IPS DF 6.9 (cell line): ENCODE results near the gene TNS2.

ENCODE experiments used
- DNase-seq: peaks from one replicate; pipeline ENCODE4 v3.0.0-alpha.2; 2013; ENCODE audit warnings: low read depth, low spot score
- H3K27ac ChIP-seq: one replicate; pipeline ENCODE4 v1.5.1; 2013; ENCODE audit warnings: low read length, control low read depth
- H3K27me3 ChIP-seq: 2 replicates; pipeline ENCODE4 v1.6.1; 2013; ENCODE audit warnings: mild to moderate bottlenecking, low read length; ENCODE audit not compliant: control insufficient read depth, insufficient read depth
- H3K36me3 ChIP-seq: 2 replicates; pipeline ENCODE4 v1.6.1; 2013; ENCODE audit warnings: low read length; ENCODE audit not compliant: control insufficient read depth, insufficient read depth
- H3K4me1 ChIP-seq: 2 replicates; pipeline ENCODE4 v1.6.1; 2013; ENCODE audit warnings: low read length; ENCODE audit not compliant: control insufficient read depth, insufficient read depth
- H3K4me3 ChIP-seq: 2 replicates; pipeline ENCODE4 v1.5.1; 2013; ENCODE audit warnings: mild to moderate bottlenecking, low read length
- H3K9me3 ChIP-seq: 2 replicates; pipeline ENCODE4 v1.6.1; 2013; ENCODE audit warnings: low read length, inconsistent platforms; ENCODE audit not compliant: control insufficient read depth, insufficient read depth
- WGBS: extraction: QIAGEN DNeasy Blood & Tissue Kit; methylation state at CpG from one replicate; pipeline ENCODE4 v1.1.7; 2013; ENCODE audit warnings: mixed read lengths, missing lambda C conversion rate; ENCODE audit not compliant: insufficient read length, insufficient coverage; 5-methylcytosine and 5-hydroxymethylcytosine counted together

TNS2 gene

DNA sequence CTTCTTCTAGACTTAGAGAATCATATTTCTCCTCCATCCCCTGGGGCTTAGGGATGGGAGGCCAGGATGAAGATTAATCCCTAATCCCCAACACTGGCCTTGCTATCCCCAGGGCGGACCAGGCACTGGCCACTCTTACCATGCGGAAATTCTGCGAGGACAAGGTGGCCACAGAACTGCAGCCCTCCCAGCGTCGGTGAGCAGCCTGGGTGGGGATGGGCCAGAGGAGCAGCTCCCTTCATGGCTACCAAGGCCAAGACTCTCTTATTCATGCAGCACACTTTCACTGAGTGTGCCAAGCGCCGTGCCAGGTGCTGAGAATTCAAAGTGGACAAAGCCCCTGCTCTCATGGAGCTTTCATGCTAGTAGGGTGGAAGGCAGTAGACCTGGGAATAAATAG, 7.0 kb downstream of the TNS2 start:
- H3K9me3 ChIP-seq: no peaks in the 10 kb centered on the region
- no peaks in the 10 kb centered on the region for H3K27me3 ChIP-seq
- no peak overlapping the region for H3K27ac ChIP-seq
- no peak for DNase-seq
- no peak overlapping the region for H3K4me3 ChIP-seq
- peaks cover 3% of the 10 kb centered on the region for H3K4me1 ChIP-seq
- no CpG with 5 or more reads among the region's 7 CpGs for WGBS
- no peaks in the 10 kb centered on the region; the same call in 1 of the 2 replicates for H3K36me3 ChIP-seq

GRCh38 chr12:53057816-53058500, 8.1 kb downstream of the TNS2 start:
- no peak for DNase-seq

DNA sequence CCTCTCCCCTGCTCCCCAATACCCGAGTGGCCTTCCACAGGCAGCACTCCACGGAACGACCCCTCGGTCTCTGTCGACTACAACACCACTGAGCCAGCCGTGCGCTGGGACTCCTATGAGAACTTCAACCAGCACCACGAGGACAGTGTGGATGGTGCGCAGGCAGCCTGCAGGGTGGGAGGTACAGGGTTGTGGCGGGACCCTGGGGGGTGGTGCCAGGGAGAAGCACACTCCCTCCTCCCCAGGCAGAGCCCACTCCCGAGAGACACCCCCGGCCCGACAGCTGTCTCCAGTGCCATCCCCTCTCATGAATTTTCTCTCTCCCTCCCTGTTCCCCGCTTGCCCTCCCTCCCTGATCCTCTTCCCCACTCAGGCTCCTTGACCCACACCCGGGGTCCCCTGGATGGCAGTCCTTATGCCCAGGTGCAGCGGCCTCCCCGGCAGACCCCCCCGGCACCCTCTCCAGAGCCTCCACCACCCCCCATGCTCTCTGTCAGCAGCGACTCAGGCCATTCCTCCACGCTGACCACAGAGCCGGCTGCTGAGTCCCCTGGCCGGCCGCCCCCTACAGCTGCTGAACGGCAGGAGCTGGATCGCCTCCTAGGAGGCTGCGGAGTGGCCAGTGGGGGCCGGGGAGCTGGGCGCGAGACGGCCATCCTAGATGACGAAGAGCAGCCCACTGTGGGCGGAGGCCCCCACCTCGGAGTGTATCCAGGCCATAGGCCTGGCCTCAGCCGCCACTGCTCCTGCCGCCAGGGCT, 9.0 kb downstream of the TNS2 start:
- DNase-seq: no peak
- H3K4me1 ChIP-seq: 0 out of 2 replicates have a peak, but pooled peaks cover 2% of the 10 kb centered on the region

More at GRCh38 chr12:53057816-53058500, 8.1 kb downstream of the TNS2 start:
- WGBS: no CpG with 5 or more reads among the region's 13 CpGs
- H3K27ac ChIP-seq: no peak overlapping the region
- H3K36me3 ChIP-seq: no peaks in the 10 kb centered on the region; the same call in 1 of the 2 replicates
- no peak overlapping the region for H3K4me3 ChIP-seq
- H3K4me1 ChIP-seq: peaks cover 4% of the 10 kb centered on the region
- no peaks in the 10 kb centered on the region for H3K27me3 ChIP-seq
- H3K9me3 ChIP-seq: no peaks in the 10 kb centered on the region

DNA sequence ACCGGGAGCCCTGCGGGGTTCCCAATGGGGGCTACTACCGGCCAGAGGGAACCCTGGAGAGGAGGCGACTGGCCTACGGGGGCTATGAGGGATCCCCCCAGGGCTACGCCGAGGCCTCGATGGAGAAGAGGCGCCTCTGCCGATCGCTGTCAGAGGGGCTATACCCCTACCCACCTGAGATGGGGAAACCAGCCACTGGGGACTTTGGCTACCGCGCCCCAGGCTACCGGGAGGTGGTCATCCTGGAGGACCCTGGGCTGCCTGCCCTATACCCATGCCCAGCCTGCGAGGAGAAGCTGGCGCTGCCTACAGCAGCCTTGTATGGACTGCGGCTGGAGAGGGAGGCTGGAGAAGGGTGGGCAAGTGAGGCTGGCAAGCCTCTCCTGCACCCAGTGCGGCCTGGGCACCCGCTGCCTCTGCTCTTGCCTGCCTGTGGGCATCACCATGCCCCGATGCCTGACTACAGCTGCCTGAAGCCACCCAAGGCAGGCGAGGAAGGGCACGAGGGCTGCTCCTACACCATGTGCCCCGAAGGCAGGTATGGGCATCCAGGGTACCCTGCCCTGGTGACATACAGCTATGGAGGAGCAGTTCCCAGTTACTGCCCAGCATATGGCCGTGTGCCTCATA, 9.7 kb downstream of the TNS2 start:
- no peak for DNase-seq
- H3K27me3 ChIP-seq: no peaks in the 10 kb centered on the region
- H3K9me3 ChIP-seq: no peaks in the 10 kb centered on the region
- no peak overlapping the region for H3K27ac ChIP-seq
- H3K4me3 ChIP-seq: no peak overlapping the region
- H3K4me1 ChIP-seq: 0 out of 2 replicates have a peak, but pooled peaks cover 2% of the 10 kb centered on the region
- H3K36me3 ChIP-seq: no peaks in the 10 kb centered on the region; the same call in 1 of the 2 replicates
- no CpG with 5 or more reads among the region's 24 CpGs for WGBS

More for the DNA sequence above, 9.0 kb downstream of the TNS2 start:
- H3K9me3 ChIP-seq: no peaks in the 10 kb centered on the region
- no peak overlapping the region for H3K27ac ChIP-seq
- no peaks in the 10 kb centered on the region; the same call in 1 of the 2 replicates for H3K36me3 ChIP-seq
- H3K27me3 ChIP-seq: no peaks in the 10 kb centered on the region
- WGBS: no CpG with 5 or more reads among the region's 35 CpGs
- H3K4me3 ChIP-seq: no peak overlapping the region

DNA sequence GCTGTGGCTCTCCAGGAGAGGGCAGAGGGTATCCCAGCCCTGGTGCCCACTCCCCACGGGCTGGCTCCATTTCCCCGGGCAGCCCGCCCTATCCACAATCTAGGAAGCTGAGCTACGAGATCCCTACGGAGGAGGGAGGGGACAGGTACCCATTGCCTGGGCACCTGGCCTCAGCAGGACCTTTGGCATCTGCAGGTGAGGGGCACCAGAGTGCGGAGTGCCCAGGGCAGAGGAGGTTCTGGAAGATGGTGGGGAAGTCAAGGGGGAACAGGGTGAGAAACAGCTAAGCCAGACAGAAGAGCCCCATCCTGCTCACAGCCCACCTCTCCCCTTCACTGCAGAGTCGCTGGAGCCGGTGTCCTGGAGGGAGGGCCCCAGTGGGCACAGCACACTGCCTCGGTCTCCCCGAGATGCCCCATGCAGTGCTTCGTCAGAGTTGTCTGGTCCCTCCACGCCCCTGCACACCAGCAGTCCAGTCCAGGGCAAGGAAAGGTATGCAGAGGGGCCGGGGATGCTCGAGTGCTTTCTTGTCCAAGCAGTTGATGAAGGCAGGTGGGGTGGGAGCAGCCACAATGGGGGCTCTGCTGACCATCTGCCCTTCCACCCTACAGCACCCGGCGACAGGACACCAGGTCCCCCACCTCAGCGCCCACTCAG, 10.3 kb downstream of the TNS2 start:
- DNase-seq: no peak
- H3K4me3 ChIP-seq: no peak overlapping the region
- no peaks in the 10 kb centered on the region; the same call in 1 of the 2 replicates for H3K36me3 ChIP-seq
- no CpG with 5 or more reads among the region's 17 CpGs for WGBS
- H3K27ac ChIP-seq: no peak overlapping the region
- H3K27me3 ChIP-seq: no peaks in the 10 kb centered on the region
- H3K9me3 ChIP-seq: no peaks in the 10 kb centered on the region
- H3K4me1 ChIP-seq: 0 out of 2 replicates have a peak, but pooled peaks cover 2% of the 10 kb centered on the region

DNA sequence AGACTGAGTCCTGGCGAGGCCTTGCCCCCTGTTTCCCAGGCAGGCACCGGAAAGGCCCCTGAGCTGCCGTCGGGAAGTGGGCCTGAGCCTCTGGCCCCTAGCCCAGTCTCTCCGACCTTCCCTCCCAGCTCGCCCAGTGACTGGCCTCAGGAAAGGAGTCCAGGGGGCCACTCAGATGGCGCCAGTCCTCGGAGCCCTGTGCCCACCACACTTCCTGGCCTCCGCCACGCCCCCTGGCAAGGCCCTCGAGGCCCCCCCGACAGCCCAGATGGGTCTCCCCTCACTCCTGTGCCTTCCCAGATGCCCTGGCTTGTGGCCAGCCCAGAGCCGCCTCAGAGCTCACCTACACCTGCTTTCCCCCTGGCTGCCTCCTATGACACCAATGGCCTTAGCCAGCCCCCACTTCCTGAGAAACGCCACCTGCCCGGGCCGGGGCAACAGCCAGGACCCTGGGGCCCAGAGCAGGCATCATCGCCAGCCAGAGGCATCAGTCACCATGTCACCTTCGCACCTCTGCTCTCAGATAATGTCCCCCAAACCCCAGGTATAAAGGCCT, 10.9 kb downstream of the TNS2 start:
- 0 out of 2 replicates have a peak, but pooled peaks cover 2% of the 10 kb centered on the region for H3K4me1 ChIP-seq
- no peak overlapping the region for H3K27ac ChIP-seq
- no peaks in the 10 kb centered on the region for H3K9me3 ChIP-seq
- no peak for DNase-seq
- no peak overlapping the region for H3K4me3 ChIP-seq
- no peaks in the 10 kb centered on the region for H3K27me3 ChIP-seq
- no CpG with 5 or more reads among the region's 18 CpGs for WGBS
- no peaks in the 10 kb centered on the region; the same call in 1 of the 2 replicates for H3K36me3 ChIP-seq

- no peak overlapping the region for H3K4me3 ChIP-seq
- no peaks in the 10 kb centered on the region; the same call in 1 of the 2 replicates for H3K36me3 ChIP-seq
- no peak for DNase-seq
- H3K4me1 ChIP-seq: 0 out of 2 replicates have a peak, but pooled peaks cover 2% of the 10 kb centered on the region
- no CpG with 5 or more reads among the region's 5 CpGs for WGBS
- H3K27me3 ChIP-seq: no peaks in the 10 kb centered on the region
- H3K27ac ChIP-seq: no peak overlapping the region
- no peaks in the 10 kb centered on the region for H3K9me3 ChIP-seq
Observed at GRCh38 chr12:53061404-53062010, 11.6 kb downstream of the TNS2 start.

DNA sequence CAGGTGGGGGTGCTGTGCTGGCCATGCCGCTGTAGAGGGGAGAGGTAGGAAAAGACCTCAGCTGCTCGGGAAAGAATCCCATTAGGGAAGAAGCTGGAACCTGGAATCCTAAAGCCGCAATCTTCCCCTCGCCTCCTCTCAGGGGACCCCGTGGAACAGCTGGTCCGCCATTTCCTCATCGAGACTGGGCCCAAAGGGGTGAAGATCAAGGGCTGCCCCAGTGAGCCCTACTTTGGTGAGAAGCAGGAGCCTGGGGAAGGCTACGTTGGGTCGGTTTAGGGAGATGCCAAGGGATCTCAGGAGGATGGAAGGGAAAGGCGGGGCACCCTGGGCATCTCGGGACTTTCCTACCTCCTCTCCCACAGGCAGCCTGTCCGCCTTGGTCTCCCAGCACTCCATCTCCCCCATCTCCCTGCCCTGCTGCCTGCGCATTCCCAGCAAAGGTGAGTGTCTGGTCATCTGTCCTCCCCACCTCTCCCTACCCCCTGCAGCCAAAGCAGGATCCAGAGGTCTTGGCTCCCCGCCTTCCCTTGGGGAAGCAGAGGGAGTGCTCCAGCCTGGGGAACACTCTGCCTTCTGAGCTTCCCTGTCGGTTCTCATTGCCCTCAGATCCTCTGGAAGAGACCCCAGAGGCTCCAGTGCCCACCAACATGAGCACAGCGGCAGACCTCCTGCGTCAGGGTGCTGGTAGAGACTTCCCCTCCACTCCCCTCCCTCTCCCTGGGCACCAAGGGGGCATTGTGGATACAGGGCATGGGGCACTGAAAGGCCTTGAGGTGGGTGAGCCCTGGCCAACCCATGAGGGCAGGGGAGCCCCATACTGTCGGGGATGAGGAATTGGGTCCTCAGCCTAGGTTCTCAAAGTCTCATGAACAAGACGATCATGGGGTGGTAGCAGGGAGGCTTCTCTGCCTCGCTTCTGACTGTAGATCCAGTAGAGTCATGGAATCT, 12.4 kb downstream of the TNS2 start:
- no peaks in the 10 kb centered on the region; the same call in 1 of the 2 replicates for H3K36me3 ChIP-seq
- H3K4me3 ChIP-seq: no peak overlapping the region
- WGBS: no CpG with 5 or more reads among the region's 20 CpGs
- no peaks in the 10 kb centered on the region for H3K27me3 ChIP-seq
- no peak overlapping the region for H3K27ac ChIP-seq
- H3K4me1 ChIP-seq: 0 out of 2 replicates have a peak, but pooled peaks cover 2% of the 10 kb centered on the region
- DNase-seq: no peak
- H3K9me3 ChIP-seq: no peaks in the 10 kb centered on the region
